HG02970 (cell line): ENCODE results near the gene ZNF530.
A peak's percentile ranks its signal among the peaks of the same experiment; 100 is the strongest.

ENCODE experiments used
- ATAC-seq: cut with Tn5 transposase; IDR thresholded peaks from one replicate; pipeline ENCODE4 v1.9.1; 2021; ENCODE audit warnings: mild to moderate bottlenecking, moderate library complexity, moderate number of reproducible peaks; ENCODE audit not compliant: unreplicated experiment, low FRiP score

ZNF530 gene

GRCh38 chr19:57613941-57614743 lies 14.5 kb downstream of the ZNF530 start, which contains the start of gene ZNF134:
ZNF134 (plus strand) TSS chr19:57614242; CDS start chr19:57619469, 5,227 bp downstream.
- no peak for ATAC-seq

GRCh38 chr19:57615346-57615745 lies 15.7 kb downstream of the ZNF530 start:
- no peak for ATAC-seq

GRCh38 chr19:57620673-57621348 lies 21.1 kb downstream of the ZNF530 start:
- no peak for ATAC-seq

DNA sequence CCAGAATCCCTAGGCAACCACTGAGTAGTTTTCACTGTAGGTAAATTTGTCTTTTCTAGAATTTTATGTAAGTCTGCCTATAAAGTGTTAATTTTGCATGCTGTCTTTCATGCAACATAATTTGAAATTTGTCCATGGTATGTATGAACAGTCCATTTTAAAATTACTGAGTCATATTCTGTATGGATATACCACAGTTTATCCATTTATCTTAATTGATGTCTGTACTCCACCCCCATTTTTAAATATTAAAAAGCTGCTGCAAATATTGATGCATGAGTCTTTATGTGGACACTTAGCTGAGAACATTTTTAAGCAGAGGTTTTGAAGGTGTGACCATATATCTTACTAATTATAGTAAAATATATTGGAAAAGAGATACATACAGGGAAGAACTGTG lies 23.4 kb downstream of the ZNF530 start:
- ATAC-seq = no peak

- peak; percentile 95 for ATAC-seq
Measured at GRCh38 chr19:57632987-57633831, 33.5 kb downstream of the ZNF530 start, which contains the start of gene ZNF211. ZNF211 (plus strand) TSS chr19:57633168; CDS start chr19:57633347, 179 bp downstream.

- ATAC-seq = no peak
Measured at GRCh38 chr19:57633832-57634131, 34.1 kb downstream of the ZNF530 start.

DNA sequence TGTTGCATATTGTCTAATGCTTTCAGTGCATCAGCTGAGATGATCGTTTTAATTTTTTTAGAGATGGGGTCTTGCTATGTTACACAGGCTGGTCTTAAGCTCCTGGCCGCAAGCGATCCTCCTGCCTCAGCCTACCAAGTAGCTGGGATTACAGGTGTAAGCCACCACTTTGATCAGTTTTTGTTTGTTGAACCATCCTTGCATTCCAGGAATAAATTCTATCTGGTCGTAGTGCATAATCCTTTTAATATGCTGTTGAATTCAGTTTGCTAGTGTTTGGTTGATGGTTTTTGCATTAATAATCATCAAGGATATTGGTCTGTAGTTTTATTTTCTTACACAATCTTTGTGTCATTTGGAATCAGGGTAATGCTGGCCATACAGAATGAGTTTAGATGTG lies 37.7 kb downstream of the ZNF530 start:
- ATAC-seq = no peak

GRCh38 chr19:57641715-57642234 lies 42.1 kb downstream of the ZNF530 start:
- ATAC-seq = no peak

DNA sequence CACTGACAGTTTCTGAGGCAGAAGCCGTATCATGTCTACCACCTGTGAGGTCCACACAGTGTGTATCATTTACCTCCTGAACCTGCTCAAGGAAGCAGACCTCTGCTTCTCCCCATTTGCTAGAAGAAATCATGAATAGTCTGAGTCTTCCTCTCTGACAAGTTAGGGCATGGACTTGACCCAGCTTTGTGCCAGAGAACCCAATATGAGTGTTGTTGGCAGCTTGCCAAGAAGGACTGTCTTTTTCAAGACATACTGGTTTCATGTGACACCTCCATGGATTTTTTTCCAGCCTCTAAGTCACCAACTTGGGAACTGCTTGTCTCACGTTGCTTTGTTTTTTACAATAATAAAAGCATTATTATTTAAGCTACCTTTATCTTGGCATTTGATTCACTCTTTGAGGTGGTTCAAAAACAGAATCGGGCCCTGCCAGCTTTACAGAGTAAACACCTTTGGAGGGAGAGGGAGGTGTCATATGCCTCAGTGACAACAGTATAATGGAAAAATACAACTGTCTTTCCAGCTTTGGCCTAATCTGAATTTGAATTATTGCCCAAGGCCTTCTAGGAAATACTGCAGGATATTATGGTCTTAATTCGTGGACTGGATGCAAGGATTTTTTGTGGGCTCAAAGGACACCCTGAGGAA lies 42.8 kb downstream of the ZNF530 start:
- no peak for ATAC-seq

DNA sequence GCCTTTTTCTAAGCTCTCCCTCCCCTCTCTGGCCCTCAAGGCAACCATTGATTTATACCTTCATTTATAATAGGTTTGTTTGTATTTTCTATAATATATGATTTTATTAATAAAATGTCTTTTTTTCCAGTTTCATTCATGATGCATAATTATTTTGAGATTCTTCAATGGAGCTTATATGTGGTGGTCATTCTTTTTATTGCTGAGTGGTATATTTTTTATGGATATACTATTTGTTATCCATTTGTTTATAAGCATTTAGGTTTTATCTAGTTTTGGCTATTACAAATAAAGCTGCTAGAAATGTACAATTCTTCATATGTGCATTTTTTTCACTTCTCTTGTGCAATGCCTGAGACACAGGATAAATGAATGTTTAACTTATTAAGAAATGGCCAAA lies 44.0 kb downstream of the ZNF530 start:
- ATAC-seq = no peak

GRCh38 chr19:57648331-57649003 lies 48.8 kb downstream of the ZNF530 start:
- no peak for ATAC-seq

DNA sequence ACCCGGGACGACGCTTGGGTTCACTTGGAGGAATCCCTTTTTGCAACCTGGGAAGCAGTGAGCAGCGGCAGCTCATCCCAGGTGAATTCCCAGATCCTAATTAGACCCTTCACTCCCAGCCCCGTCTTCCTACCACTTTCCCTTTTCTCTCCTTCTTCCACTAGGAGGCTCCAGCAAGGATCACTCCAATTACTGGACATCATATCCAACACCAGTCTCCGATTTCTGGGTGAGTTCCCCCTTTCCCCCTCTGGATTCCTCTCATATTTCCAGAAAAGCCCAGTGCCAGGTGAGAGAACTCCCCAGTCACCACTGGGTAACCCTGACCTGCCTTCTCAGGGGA lies 51.9 kb downstream of the ZNF530 start:
- no peak for ATAC-seq

DNA sequence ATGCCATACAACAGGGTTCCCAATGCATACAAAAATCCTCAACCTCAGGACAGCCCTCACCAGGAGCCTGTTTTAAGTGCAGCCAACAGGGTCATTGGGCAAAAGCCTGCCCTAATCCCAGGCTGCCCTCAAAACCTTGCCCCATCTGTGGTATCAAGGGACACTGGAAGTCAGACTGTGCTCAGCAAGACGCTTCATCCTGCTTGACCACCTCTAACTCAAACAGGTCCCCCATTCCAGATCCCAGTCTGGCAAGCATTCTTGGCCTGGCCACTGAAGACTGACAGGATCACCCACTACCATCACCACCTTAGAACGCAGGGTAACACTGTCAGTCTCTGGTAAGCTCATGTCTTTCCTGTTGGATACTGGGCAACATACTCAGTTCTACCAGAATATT lies 54.0 kb downstream of the ZNF530 start:
- no peak for ATAC-seq

- ATAC-seq = no peak
Measured at GRCh38 chr19:57655443-57655842, 55.8 kb downstream of the ZNF530 start.

DNA sequence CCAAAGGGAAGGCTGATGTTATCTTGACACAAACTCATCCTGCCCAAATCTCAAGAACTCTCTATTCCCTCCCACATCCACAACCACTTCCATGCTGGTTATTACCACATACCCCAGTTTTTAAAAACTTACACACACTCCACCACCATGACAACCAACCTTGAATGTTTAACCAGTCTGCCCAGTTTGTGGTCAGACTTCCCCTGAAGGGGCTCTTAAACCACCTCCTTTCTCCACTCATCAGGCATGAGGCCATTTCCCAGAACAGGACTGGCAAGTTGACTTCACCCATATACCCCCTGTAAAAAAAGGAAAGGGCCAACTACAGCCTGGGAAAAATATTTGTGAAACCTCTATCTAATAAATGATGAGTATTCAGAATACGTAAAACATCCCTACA lies 56.7 kb downstream of the ZNF530 start:
- ATAC-seq = no peak
